Sigmoid colon (tissue), 4 donors: ENCODE measurements around the gene TGFB3.

ENCODE experiments used
- EP300 ChIP-seq, 4 donors: sonication (generic); formaldehyde crosslinking; IDR thresholded peaks; one replicate each; pipeline ENCODE4 v1.6.1; 2017; ENCODE audit warnings: antibody characterized with exemption in 4 of 4
- TF ChIP-seq, protein P1 (sequence below), 4 experiments: fragments of 450-650 bp in 3 of 4; fragments of 200-600 bp in 1 of 4; IDR thresholded peaks; one replicate each; pipeline ENCODE4 v1.5.1; 2016 to 2019; ENCODE audit warnings: antibody characterized with exemption in 4 of 4, mild to moderate bottlenecking in 3 of 4, moderate library complexity in 2 of 4

DNA sequence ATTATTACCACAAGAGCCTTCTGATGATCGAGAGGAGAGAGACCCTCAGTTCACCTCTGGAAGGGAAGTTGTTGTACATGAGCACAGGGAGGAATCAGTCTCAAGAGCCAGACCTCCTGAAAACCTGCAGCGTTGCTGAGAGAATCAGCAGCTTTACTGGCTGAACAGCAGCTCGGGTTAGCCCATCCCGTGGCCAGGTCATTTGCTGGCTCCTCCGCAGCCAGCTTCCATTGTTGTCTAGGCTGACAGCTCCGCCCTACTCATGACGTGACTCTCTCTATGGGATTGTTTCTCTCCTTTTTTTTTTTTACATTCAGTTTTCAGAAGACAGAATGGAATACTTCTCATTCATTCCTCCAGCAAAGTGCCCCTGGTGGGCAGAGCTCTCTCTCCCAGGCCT lies 69.9 kb downstream of the TGFB3 start:
- TF ChIP-seq, protein P1, sequence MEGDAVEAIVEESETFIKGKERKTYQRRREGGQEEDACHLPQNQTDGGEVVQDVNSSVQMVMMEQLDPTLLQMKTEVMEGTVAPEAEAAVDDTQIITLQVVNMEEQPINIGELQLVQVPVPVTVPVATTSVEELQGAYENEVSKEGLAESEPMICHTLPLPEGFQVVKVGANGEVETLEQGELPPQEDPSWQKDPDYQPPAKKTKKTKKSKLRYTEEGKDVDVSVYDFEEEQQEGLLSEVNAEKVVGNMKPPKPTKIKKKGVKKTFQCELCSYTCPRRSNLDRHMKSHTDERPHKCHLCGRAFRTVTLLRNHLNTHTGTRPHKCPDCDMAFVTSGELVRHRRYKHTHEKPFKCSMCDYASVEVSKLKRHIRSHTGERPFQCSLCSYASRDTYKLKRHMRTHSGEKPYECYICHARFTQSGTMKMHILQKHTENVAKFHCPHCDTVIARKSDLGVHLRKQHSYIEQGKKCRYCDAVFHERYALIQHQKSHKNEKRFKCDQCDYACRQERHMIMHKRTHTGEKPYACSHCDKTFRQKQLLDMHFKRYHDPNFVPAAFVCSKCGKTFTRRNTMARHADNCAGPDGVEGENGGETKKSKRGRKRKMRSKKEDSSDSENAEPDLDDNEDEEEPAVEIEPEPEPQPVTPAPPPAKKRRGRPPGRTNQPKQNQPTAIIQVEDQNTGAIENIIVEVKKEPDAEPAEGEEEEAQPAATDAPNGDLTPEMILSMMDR (IDR thresholded peaks at IDR 0.05): no peak
- TF ChIP-seq EP300 (IDR thresholded peaks at IDR 0.05): no peak
